NCI-H2196 (cell line): ENCODE measurements around the gene FES.
"Not testable (repeated sequence)": the region's sequence is repeated elsewhere in the genome, so short reads cannot be mapped to it uniquely, and the experiment has no call there.

Experiments
- DNase-seq: peaks from one replicate; lab custom pipeline; 2025; ENCODE audit not compliant: unreplicated experiment; lab: John Stamatoyannopoulos, UW

Gene FES

DNA sequence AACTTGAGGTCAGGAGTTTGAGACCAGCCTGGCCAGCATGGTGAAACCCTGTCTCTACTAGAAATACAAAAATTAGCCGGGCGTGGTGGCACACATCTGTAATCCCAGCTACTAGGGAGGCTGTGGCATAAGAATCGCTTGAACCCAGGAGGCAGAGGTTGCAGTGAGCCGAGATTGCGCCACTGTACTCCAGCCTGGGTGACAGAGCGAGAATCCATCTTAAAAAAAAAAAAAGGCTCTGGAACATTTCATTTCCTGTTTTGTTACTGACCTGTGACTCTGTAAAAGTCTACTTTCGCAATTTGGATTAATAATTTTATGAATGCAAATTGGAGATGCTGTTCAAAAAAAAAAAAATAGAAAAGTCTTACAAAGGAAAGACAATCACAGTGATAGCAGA is 43.8 kb downstream of the FES start:
- DNase-seq = not testable (repeated sequence)

GRCh38 chr15:90929246-90930019 is 45.1 kb downstream of the FES start:
- DNase-seq = no peak

DNA sequence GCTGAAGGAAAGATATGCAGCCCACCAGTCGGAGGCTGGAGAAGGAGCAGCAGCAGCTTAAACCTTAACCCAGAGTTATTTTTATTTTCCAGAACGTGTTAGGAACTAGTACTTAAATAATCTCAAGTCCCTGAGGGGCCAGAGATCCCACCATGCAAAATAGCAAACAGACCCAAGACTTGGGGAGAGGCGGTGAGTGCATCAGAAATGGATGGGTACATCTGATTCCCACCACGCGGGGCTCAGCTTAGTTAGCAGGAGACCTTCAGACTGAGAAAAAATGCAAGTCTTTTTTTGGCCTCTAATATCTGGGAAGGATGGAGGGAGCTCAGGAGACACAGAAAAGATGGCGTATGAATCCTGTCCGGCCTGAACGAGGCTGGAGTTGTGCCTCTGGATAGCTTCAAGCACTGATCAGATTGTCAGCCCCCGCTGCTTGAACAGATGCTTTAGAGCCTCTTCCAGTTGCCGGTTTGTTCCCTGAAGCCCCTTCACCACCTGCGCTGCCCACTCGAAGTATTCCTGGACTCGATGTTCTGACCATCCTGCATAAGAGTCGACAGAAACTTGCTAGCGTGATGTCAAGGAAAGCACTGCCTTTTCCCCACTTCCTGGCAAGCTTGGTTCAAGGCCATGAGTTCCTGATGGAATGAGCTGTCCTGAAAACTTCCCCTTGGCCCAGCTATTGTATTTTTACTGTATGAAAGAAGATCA is 46.7 kb downstream of the FES start:
- no peak for DNase-seq

DNA sequence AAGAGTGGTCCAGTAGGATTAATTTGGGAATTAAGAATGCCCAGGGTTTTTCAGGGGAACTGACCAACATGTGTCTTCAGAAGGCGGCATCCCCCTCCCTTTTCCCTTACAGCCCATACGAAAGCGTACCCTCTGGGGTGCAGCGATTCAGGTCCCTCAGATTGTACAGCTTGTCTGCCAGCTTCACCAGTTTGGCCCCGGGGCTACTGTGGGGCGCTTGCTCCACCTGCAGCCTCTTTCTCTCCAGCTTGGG is 47.2 kb downstream of the FES start:
- DNase-seq = no peak

GRCh38 chr15:90931828-90932659 is 47.7 kb downstream of the FES start, which contains the start of gene HDDC3:
Gene HDDC3 (minus strand): TSS chr15:90932549. CDS start chr15:90932540, 9 bp downstream.
- peak; percentile 76 for DNase-seq

DNA sequence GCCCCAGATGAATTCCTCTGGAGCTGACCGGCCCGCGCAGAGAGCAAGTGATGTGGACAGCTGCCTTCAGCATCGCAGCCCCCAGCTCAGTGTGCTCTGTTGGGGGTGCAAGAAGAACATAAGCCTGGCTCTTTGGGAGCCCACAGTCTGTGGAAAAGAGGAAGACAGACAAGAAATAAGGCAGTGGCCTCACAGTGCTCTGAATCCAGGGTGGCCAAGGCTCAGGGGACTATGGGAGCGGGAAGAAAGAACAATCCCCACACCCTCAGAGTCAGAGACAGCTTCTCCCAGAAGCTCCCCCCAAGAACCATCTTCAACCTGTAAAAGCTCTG is 48.3 kb downstream of the FES start:
- DNase-seq = no peak

DNA sequence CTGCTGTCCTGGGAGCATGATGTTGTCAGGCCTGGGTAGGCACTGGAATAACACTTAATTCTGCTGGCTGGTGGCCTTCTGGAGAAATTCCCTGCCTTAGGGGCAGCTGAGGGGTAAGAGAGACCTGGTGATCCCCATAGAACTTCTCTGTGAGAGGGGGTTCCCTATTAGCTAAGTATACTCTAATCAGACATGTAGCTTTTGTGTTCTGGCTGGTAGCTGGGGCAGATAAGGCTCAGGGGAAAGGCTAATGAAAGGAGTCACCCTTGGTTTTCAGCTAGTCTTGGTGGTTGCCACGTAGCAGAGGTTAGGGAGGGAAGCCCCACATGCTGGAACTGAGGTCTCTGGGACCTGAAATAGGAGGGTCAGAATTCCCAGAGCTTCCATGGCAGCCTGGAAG is 49.0 kb downstream of the FES start:
- DNase-seq = no peak

GRCh38 chr15:90934256-90934948 is 50.1 kb downstream of the FES start:
- DNase-seq = peak; percentile 66

DNA sequence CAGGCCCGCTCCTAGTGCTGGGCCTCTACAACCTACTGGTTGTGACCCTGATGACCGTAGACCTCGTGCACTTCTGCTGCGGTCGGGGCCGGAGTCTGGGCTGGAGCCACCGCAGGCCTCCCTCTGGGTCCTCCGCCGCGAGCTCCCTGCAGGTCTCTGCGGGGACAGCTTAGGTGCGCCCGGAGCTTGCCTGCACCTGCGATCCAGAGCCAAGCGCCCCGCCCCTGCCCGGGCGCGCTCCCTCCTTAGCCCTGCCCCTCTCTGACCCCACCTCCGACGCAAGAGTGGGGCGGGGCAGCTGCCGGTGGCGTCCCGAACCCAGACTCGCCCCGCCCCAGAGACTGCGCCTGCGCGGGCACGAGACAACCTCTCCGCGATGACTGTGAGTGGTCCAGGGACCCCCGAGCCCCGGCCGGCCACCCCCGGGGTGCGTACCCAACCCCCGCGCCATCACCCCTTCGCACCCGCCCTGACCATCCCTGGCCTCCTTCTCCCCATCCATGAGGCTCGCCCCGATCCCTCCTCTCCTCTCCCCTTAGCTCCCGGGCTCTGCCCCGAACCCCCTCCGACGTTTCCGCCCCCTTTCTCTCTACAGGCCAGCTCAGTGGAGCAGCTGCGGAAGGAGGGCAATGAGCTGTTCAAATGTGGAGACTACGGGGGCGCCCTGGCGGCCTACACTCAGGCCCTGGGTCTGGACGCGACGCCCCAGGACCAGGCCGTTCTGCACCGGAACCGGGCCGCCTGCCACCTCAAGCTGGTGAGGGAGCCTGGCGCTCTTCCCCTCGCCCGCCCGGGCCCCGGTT is 50.8 kb downstream of the FES start, which contains the start of gene UNC45A:
Gene UNC45A (plus strand): TSS at position 337 of the 803 bp plus-strand sequence. CDS start 40 bp downstream, at position 377.
- DNase-seq = peak; percentile 86

- no peak for DNase-seq
Measured at GRCh38 chr15:90936823-90937222, 52.5 kb downstream of the FES start.

DNA sequence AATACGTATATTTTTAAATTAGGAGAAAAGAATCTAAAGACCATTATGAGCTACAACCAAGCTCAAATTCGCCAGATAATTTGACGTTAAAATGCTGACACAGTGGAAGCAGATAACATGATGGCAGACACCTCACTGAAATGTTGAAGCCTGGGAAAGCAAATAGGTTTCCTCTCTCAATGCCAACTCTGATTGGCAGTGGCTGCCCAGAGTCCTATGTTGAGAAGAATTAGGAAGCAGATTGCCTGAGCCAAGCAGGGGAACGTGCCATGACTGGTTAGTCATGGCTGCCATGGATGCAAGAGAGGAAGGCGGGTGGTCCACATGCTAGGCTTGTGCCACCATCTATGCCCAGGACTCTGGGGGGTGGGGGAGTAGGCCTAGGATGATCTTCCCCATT is 54.0 kb downstream of the FES start:
- DNase-seq = no peak

DNA sequence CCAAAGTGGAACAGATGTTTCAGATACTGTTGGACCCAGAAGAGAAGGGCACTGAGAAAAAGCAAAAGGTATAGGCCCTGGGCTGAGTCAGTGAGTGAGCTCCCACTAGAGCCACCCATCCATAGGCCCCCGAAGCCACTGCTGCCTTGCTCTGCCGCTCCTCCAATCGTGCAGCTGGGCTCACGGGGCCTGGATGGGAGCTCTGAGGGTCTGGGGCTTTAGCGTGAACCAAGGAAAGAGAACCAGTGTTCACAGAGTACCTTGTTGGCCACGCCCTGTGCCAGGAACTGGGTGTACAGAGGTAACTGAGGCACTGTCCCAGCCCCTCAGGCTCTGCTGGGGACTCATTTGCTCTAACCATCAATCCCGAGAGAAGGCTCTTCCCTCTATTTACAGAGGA is 55.5 kb downstream of the FES start:
- DNase-seq = no peak

GRCh38 chr15:90941038-90941437 is 56.7 kb downstream of the FES start:
- DNase-seq = no peak

DNA sequence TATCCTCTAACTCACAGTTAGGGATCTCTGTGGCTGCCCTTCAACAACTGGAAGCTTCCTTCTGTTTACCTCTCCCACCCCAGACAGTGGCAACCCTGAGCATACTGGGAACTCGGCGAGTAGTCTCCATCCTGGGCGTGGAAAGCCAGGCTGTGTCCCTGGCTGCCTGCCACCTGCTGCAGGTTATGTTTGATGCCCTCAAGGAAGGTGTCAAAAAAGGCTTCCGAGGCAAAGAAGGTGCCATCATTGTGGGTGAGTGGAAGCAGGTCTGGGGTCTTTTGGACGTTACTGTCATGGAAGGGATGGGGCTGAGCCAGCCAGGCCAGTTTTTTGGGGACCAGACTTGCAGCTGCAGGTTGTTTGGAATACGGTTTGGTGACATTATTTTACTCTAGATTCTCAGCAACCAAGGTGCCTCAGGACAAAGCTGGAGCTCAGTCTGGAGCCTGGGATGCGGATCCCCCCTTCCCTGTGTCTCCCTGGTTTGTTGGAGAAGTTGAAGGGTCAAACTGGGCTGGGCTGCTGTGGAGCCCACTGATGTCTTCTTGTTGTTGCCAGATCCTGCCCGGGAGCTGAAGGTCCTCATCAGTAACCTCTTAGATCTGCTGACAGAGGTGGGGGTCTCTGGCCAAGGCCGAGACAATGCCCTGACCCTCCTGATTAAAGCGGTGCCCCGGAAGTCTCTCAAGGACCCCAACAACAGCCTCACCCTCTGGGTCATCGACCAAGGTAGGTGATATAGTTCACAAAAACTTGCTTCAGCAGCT is 58.2 kb downstream of the FES start:
- DNase-seq = no peak

DNA sequence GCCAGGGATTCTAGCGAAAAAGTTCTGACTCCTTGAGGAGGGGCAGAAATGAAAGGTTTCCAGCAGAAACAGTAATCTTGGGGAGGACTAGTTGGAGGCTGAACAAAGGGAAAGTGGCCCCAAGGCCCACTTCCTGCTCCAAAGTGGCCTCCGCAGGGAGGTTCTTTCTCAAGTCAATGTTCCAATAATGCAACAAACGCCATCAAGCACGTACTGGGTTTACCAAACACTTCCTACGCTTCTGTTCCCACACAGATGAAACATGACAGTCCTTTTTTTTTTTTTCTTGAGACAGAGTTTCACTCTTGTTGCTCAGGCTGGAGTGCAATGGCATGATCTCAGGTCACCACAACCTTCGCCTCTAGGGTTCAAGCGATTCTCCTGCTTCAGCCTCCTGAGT is 60.8 kb downstream of the FES start:
- DNase-seq = no peak
